NOMO-1 treated with dmso at 0.1 percent for 144 hours (cell line): Measurements from ENCODE around the gene SYNE2.

Experiments
- DNase-seq: peaks from one replicate; lab custom pipeline; 2025; ENCODE audit not compliant: unreplicated experiment; lab: John Stamatoyannopoulos, UW

Gene SYNE2

DNA sequence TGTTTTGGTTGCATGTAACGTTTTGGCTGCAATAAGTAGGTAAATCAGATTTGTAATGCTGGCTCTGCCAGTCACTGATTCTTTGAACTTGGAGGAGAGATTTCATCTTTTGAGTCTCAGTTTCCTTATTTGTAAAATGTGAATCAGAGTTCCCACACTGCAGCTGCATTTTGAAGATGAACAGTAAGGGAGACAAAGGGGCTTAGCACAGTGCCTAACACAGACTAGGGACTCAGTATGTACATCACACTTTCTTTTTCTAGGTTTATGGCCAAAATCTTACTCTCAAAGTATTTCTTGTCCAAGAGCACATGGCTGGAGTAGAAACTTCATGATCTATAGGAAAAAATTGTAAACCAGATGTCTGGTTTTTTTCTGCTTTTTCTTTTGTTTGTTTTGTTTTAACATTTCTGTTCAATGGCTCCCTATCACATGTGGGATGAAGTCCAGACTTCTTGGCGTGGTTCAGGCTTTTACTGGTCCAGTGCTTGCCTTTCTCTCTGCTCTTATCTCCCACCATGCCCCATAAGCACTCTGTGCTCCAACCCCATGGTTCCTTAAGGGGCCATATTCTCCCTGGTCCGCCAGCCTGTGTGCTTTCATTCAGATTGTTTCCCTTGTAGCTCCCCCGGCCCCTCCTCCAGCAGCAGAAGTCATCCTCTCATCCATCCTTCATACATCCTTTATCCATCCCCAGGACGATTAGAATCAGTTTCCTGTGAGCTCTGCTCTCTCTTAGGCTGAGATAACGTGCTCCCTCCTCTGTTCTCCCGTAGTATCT lies 58.0 kb downstream of the SYNE2 start:
- no peak for DNase-seq

- DNase-seq: no peak
These were observed 58.6 kb downstream of the SYNE2 start for GRCh38 chr14:63911404-63911803.

- DNase-seq: no peak
These were observed 59.5 kb downstream of the SYNE2 start for GRCh38 chr14:63912286-63912685.

GRCh38 chr14:63918411-63918810 lies 65.6 kb downstream of the SYNE2 start:
- DNase-seq: no peak

DNA sequence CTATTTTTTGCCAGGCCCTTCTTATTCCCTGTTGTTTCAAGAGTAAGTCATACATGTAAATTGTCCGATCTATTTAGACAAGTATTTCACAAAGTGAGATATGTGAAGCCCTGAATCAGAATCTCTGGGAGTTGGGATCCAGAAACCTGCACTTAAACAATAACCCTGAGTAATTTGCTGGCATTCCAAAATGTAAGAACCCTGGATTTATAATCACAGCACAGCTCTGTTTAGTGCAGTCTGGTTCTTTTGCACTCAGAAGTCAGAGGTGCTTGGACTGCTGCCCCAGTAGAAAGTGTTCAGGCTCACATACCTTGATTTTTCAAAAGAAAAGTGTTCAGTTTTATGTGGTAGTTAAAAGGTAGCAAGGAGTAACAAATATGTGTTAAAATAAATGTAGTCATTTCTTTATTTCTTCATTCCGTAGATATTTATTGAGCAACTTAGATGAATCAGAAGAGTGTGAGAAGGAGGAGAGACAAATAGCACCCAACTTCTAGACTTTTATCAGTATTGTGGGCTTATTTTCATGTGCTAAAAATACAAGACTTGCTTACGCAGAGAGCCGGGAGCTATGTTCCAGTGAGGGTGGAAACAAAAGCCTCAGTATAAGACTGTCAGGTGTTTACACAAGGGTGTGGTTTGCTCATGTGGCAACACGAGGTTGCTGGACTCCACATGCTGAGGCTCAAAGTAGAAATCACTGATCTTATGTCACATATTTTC lies 70.1 kb downstream of the SYNE2 start:
- no peak for DNase-seq

- no peak for DNase-seq
These were observed 70.6 kb downstream of the SYNE2 start for GRCh38 chr14:63923422-63923752.

GRCh38 chr14:63924375-63924774 lies 71.6 kb downstream of the SYNE2 start:
- DNase-seq: no peak

GRCh38 chr14:63926641-63927040 lies 73.8 kb downstream of the SYNE2 start:
- DNase-seq: no peak

- DNase-seq: no peak
These were observed 76.0 kb downstream of the SYNE2 start for GRCh38 chr14:63928744-63929174.

- DNase-seq: no peak
These were observed 80.3 kb downstream of the SYNE2 start for GRCh38 chr14:63933110-63933509.

GRCh38 chr14:63933711-63934110 lies 80.9 kb downstream of the SYNE2 start:
- DNase-seq: no peak

DNA sequence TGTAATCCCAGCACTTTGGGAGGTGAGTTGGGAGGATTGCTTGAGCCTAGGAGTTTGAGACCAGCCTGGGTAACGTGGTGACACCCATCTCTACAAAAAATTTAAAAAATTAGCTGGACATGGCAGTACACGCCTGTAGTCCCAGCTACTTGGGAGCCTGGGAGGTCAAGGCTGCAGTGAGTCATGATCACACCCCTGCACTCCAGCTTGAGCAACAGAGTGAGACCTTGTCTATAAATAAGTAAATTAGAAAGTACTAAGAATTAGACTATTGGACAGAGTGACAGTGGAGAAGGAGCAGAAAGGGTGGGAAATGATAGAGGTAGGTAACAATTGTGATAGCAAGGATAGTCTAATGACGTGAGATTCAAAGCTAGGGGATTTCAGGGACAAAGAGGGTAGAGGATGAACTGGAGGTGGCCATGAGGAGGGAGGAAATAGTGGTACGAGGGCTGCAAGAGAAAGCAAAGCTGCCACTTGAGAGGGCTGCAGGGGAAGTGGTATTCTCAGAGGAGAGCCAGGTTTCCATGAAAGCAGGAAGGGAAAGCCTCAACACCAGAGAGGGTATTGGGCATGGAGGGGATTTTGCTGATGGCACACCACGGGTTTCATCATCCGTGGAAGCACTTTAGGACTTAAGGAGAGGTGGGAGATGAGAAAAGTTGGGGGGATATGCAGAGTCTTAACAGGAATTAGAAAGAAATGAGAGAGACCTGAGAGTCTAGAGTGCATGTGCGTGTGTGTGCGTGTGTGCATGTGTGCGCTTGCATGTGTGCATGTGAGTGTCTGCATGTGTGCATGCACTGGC lies 85.6 kb downstream of the SYNE2 start:
- DNase-seq: no peak

- DNase-seq: no peak
These were observed 86.1 kb downstream of the SYNE2 start for GRCh38 chr14:63939006-63939270.

DNA sequence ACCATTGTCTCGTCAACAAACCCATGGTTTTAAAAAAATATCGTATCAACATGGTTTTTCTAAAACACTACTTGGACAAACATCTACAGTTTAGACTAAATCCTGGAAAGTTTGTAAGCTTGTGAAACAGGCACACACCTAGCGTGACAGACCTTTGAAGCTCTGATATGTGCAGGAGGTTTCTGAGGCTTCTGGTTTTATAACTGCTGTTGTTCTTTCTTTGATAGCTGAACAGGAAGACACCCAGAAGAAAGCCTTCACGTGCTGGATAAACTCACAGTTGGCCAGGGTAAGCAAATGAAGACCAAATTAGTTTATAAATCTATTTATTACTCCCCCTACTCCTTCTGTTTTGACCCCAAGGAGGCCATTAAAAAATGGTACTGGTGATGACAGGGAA lies 87.6 kb downstream of the SYNE2 start:
- DNase-seq: no peak

- no peak for DNase-seq
These were observed 88.2 kb downstream of the SYNE2 start for GRCh38 chr14:63941023-63941422.

GRCh38 chr14:63949696-63950095 lies 96.9 kb downstream of the SYNE2 start:
- DNase-seq: no peak

- no peak for DNase-seq
These were observed 98.2 kb downstream of the SYNE2 start for GRCh38 chr14:63951021-63951420.

DNA sequence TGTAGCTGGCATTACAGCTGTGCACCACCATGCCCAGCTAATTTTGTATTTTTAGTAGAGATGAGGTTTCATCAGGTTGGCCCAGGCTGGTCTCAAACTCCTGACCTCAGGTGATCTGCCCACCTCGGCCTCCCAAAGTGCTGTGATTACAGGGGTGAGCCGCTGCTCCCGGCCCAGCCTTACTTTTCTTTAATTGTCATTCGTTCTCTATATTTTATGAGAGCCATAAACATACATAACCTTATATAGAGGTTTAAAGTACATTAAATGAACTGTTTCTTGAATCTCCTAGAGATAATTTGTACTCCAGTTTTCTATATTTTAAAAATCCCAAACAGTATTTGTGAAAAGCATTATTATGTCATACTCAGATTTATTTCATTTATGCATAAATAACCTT lies 98.6 kb downstream of the SYNE2 start:
- no peak for DNase-seq

DNA sequence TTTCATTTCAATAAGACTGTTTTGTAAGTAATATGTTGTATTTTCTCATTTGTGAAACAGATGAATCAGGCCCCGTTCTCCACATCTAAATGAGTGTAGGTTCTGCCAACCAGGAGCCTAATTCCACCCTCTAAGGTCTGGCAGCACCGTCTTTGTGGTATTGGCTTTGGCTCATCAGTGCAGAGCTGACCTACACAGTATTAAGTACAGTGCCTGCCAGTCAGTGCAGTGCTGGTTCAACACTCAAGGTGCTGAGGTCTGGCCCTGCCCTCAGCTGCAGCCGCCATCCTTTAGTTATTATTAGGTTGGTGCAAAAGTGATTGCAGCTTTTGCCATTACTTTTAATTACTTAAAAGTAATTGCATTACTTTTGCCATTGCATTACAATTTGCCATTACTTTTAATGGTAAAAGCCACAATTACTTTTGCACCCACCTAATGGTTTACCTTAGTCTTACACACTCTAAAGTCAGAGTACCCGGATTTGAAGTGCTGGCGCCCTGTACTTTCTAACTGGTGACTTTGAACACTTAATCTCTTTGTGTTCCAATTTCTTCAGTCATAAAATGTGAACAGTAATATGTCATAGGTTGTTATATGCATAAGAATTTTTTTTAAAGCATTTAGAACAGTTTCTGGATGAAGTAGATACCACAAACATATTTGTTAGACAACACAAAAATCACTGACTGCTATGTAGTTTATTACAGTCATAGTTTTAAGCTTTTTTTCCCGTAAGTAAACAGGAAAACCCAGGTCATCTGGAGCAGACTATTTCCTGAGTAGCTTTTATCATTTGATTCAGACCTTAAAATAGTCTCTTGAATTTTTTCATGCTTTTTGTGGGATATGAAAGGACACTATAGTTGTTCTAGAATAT lies 99.5 kb downstream of the SYNE2 start:
- DNase-seq: no peak

GRCh38 chr14:63952933-63953437 lies 100.2 kb downstream of the SYNE2 start:
- no peak for DNase-seq

GRCh38 chr14:63956326-63956725 lies 103.5 kb downstream of the SYNE2 start:
- no peak for DNase-seq
